Loucy (cell line): ENCODE results near the gene EPB41L3.
"Not testable (repeated sequence)": the region's sequence is repeated elsewhere in the genome, so short reads cannot be mapped to it uniquely, and the experiment has no call there.

Experiments used
- H2AFZ ChIP-seq: fragments of 200-600 bp; sonication (generic); 2 replicates; pipeline ENCODE4 v1.6.0; 2016; ENCODE audit warnings: antibody characterized with exemption, mild to moderate bottlenecking, low read length, moderate library complexity
- H3F3A ChIP-seq: fragments of 200-600 bp; 2 replicates; pipeline ENCODE4 v1.6.0; 2016; ENCODE audit warnings: antibody characterized with exemption, low read depth, mild to moderate bottlenecking
- H3K27me3 ChIP-seq: fragments of 200-600 bp; sonication (generic); 2 replicates; pipeline ENCODE4 v1.6.1; 2014; ENCODE audit warnings: low read length, mild to moderate bottlenecking; ENCODE audit not compliant: insufficient read depth, poor library complexity, severe bottlenecking
- H3K36me3 ChIP-seq: fragments of 200-600 bp; sonication (generic); 2 replicates; pipeline ENCODE4 v1.6.1; 2016; ENCODE audit warnings: low read length; ENCODE audit not compliant: insufficient read depth
- H3K4me1 ChIP-seq: fragments of 200-600 bp; sonication (generic); 2 replicates; pipeline ENCODE4 v1.5.1; 2014; ENCODE audit warnings: low read length, mild to moderate bottlenecking; ENCODE audit not compliant: insufficient read depth, poor library complexity, severe bottlenecking
- H3K4me2 ChIP-seq: fragments of 200-600 bp; sonication (generic); 2 replicates; pipeline ENCODE4 v1.6.0; 2014; ENCODE audit warnings: antibody characterized with exemption, low read length, low read depth, mild to moderate bottlenecking; ENCODE audit not compliant: poor library complexity, severe bottlenecking
- H3K4me3 ChIP-seq: fragments of 200-600 bp; sonication (generic); 2 replicates; pipeline ENCODE4 v1.5.1; 2014; ENCODE audit warnings: low read length, mild to moderate bottlenecking, mixed read lengths; ENCODE audit not compliant: poor library complexity, severe bottlenecking
- H3K79me2 ChIP-seq: fragments of 200-600 bp; sonication (generic); 2 replicates; pipeline ENCODE4 v1.6.1; 2014; ENCODE audit warnings: low read length; ENCODE audit not compliant: insufficient read depth
- H3K9ac ChIP-seq: fragments of 200-600 bp; sonication (generic); 2 replicates; pipeline ENCODE4 v1.6.0; 2014; ENCODE audit warnings: mild to moderate bottlenecking, low read depth, low read length, moderate library complexity; ENCODE audit not compliant: poor library complexity, severe bottlenecking
- H3K9me2 ChIP-seq: fragments of 200-600 bp; sonication (generic); replicated peaks from 2 replicates; pipeline ENCODE4 v1.6.1; 2016; ENCODE audit warnings: low read depth, low read length, mixed read lengths
- H3K9me3 ChIP-seq: fragments of 200-600 bp; sonication (generic); 2 replicates; pipeline ENCODE4 v1.6.1; 2014; ENCODE audit warnings: mild to moderate bottlenecking, antibody characterized with exemption, low read length, low read depth; ENCODE audit not compliant: insufficient read depth
- H4K20me1 ChIP-seq: fragments of 200-600 bp; sonication (generic); 2 replicates; pipeline ENCODE4 v1.6.0; 2014; ENCODE audit warnings: antibody characterized with exemption, low read length, mild to moderate bottlenecking; ENCODE audit not compliant: insufficient read depth, poor library complexity, severe bottlenecking
- EZH2phosphoT487 ChIP-seq: fragments of 200-600 bp; IDR thresholded peaks from 2 replicates; pipeline ENCODE4 v1.6.1; 2018; ENCODE audit warnings: antibody characterized with exemption, mild to moderate bottlenecking, moderate library complexity, borderline replicate concordance
- TF ChIP-seq, protein P1 (sequence below): fragments of 200-600 bp; sonication (generic); conservative IDR thresholded peaks from 2 replicates; pipeline ENCODE4 v1.5.1; 2014; ENCODE audit warnings: mild to moderate bottlenecking, antibody characterized with exemption, low read length

The EPB41L3 gene

DNA sequence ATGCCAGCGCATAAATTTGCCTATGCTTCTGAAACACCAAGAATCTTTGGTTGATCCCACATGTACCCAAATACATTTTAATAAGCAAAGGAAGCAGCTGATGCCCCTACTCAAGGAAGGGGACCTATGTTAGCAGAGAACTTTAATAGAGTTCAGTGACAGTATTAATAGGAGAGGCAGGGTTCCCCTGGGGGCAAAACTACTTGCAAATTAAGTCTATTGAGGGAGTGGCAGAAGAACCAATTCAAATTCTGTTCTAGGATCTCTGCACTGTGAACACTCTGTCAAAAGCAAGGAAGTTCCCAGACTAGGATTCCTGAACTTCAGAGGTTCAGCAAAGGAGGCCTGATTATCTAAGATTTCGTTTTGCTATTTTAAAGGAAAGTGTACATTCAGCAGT, 47.5 kb downstream of the EPB41L3 start:
- TF ChIP-seq, protein P1, sequence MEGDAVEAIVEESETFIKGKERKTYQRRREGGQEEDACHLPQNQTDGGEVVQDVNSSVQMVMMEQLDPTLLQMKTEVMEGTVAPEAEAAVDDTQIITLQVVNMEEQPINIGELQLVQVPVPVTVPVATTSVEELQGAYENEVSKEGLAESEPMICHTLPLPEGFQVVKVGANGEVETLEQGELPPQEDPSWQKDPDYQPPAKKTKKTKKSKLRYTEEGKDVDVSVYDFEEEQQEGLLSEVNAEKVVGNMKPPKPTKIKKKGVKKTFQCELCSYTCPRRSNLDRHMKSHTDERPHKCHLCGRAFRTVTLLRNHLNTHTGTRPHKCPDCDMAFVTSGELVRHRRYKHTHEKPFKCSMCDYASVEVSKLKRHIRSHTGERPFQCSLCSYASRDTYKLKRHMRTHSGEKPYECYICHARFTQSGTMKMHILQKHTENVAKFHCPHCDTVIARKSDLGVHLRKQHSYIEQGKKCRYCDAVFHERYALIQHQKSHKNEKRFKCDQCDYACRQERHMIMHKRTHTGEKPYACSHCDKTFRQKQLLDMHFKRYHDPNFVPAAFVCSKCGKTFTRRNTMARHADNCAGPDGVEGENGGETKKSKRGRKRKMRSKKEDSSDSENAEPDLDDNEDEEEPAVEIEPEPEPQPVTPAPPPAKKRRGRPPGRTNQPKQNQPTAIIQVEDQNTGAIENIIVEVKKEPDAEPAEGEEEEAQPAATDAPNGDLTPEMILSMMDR = no peak
- TF ChIP-seq EZH2phosphoT487 = no peak
- Histone ChIP-seq H3K36me3 (no peaks in the 10 kb centered on the region), H3K9me2 (no peaks in the 10 kb centered on the region)

DNA sequence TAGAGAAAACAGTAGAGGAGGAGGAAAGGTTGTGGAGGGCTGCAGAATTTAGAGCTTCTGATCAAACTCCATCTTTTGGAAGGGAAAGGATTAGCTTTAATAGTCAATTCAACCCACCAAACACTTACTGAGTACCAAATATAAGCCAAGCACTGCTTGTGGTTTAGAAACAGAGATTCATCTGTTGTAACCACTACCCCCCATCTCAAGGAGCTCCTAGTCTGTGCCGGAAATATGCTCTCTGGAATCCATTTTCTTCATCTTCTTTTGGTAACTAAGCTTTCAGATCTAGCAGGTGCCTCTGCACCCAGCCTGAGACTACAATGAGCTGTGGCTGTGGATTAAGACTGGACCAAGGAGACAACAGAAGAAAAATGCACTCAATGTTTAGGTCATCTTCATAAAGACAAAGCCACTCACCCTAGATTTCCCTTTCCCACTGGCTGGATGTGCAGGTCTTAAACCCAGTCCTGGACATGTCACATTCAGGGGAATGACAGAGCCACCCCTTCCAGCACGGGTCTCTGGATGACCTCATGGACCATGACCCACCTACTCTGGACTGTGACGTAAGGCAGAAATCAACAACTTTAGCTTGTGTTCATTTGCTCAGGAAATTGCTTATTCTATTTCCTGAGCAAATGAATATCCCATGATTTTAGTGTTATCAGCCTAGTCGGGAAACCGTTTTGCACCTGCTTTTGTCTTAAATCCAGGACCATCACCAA, 52.9 kb downstream of the EPB41L3 start:
- no peaks in the 10 kb centered on the region for H4K20me1 ChIP-seq
- H3K79me2 ChIP-seq = no peaks in the 10 kb centered on the region
- no peaks in the 10 kb centered on the region for H3K27me3 ChIP-seq
- no peaks in the 10 kb centered on the region; the same call in 1 of the 2 replicates for H3K9me3 ChIP-seq
- no peak overlapping the region for H3K9ac ChIP-seq
- H2AFZ ChIP-seq = no peak overlapping the region
- no peak for TF ChIP-seq EZH2phosphoT487
- TF ChIP-seq, protein P1 = no peak
- H3K4me2 ChIP-seq = no peak overlapping the region
- no peaks in the 10 kb centered on the region for H3K4me1 ChIP-seq
- no peaks in the 10 kb centered on the region for H3K36me3 ChIP-seq
- H3K9me2 ChIP-seq = no peaks in the 10 kb centered on the region
- H3F3A ChIP-seq = no peaks in the 10 kb centered on the region
- no peak overlapping the region for H3K4me3 ChIP-seq

More for the DNA sequence above, 47.5 kb downstream of the EPB41L3 start:
- no peaks in the 10 kb centered on the region for H3K79me2 ChIP-seq
- H3K9me3 ChIP-seq = 0 out of 2 replicates have a peak, but pooled peaks cover 7% of the 10 kb centered on the region
- no peaks in the 10 kb centered on the region for H3K4me1 ChIP-seq
- no peaks in the 10 kb centered on the region for H3K27me3 ChIP-seq
- H4K20me1 ChIP-seq = no peaks in the 10 kb centered on the region
- H2AFZ ChIP-seq = no peak overlapping the region
- H3K4me3 ChIP-seq = no peak overlapping the region
- H3F3A ChIP-seq = no peaks in the 10 kb centered on the region
- H3K9ac ChIP-seq = no peak overlapping the region
- no peak overlapping the region for H3K4me2 ChIP-seq

DNA sequence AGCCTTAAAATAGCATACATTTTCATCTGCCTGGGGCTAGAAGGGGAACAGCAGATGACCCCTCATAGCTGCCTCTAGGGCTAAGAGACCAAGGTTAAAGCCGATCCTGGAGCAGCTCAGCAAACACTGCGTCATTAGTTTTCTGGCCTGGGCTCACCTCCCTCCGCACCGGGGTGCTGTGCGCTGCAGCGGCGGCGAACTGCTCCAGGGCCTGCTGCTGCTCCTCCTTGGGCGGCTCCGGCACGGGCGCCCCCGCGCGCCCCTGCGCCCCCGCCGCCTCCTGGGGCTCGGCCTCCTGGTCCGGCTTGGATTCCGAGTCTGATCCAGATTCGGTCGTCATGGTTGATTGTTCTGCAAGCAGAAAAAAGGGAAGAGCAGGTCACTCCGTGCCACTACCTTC, 55.0 kb downstream of the EPB41L3 start:
- H3F3A ChIP-seq = no peaks in the 10 kb centered on the region
- H3K9me3 ChIP-seq = no peaks in the 10 kb centered on the region; the same call in 1 of the 2 replicates
- no peaks in the 10 kb centered on the region for H3K36me3 ChIP-seq
- H3K4me3 ChIP-seq = no peak overlapping the region
- no peaks in the 10 kb centered on the region for H4K20me1 ChIP-seq
- no peaks in the 10 kb centered on the region for H3K9me2 ChIP-seq
- TF ChIP-seq, protein P1 = no peak
- TF ChIP-seq EZH2phosphoT487 = no peak
- no peak overlapping the region for H3K4me2 ChIP-seq
- H2AFZ ChIP-seq = no peak overlapping the region
- no peaks in the 10 kb centered on the region for H3K79me2 ChIP-seq
- H3K27me3 ChIP-seq = no peaks in the 10 kb centered on the region
- H3K9ac ChIP-seq = no peak overlapping the region
- H3K4me1 ChIP-seq = no peaks in the 10 kb centered on the region

GRCh38 chr18:5488044-5488443, 55.8 kb downstream of the EPB41L3 start:
- H3K27me3 ChIP-seq, H3K4me2 ChIP-seq, H3K9ac ChIP-seq, H3K9me3 ChIP-seq, H3K36me3 ChIP-seq, H3K9me2 ChIP-seq, H3F3A ChIP-seq, H3K79me2 ChIP-seq, H4K20me1 ChIP-seq, H3K4me1 ChIP-seq, H3K4me3 ChIP-seq, H2AFZ ChIP-seq: not testable (repeated sequence)
